HEK293T (cell line): ENCODE results near the gene CLSTN1.

Source experiments
- CTCF ChIA-PET: fragments of 350-600 bp; formaldehyde crosslinking; extraction: SDS; loops from one replicate; lab custom pipeline; 2021; ENCODE audit warnings: antibody characterized with exemption, inconsistent platforms; lab: Yijun Ruan, JAX
- POLR2A ChIA-PET: fragments of 350-600 bp; formaldehyde crosslinking; extraction: SDS; loops from one replicate; lab custom pipeline; 2020; ENCODE audit warnings: antibody characterized with exemption, inconsistent platforms; lab: Yijun Ruan, JAX
- DNase-seq: peaks from one replicate; pipeline ENCODE4 v3.0.0; 2012; ENCODE audit warnings: mixed read lengths; ENCODE audit errors: extremely low spot score
- ARNT ChIP-seq: fragments of 450-650 bp; IDR thresholded peaks from 2 replicates; pipeline ENCODE4 v1.6.1; 2017; ENCODE audit warnings: mild to moderate bottlenecking
- BHLHE40 ChIP-seq: fragments of 450-650 bp; IDR thresholded peaks from 2 replicates; pipeline ENCODE4 v1.6.1; 2016; ENCODE audit warnings: mild to moderate bottlenecking, moderate library complexity, borderline replicate concordance
- CTBP1 ChIP-seq: fragments of 450-650 bp; IDR thresholded peaks from 2 replicates; pipeline ENCODE4 v1.6.1; 2016; ENCODE audit warnings: borderline replicate concordance
- ELF4 ChIP-seq: fragments of 450-650 bp; IDR thresholded peaks from 2 replicates; pipeline ENCODE4 v1.6.1; 2017; ENCODE audit warnings: antibody characterized with exemption
- FOXA1 ChIP-seq: fragments of 450-650 bp; IDR thresholded peaks from 2 replicates; pipeline ENCODE4 v1.6.1; 2016; ENCODE audit warnings: mild to moderate bottlenecking
- FOXK2 ChIP-seq: fragments of 450-650 bp; IDR thresholded peaks from 2 replicates; pipeline ENCODE4 v1.6.1; 2016; ENCODE audit warnings: mild to moderate bottlenecking
- FOXM1 ChIP-seq: fragments of 450-650 bp; IDR thresholded peaks from 2 replicates; pipeline ENCODE4 v1.6.1; 2017; ENCODE audit warnings: mild to moderate bottlenecking, borderline replicate concordance
- HDGF ChIP-seq: fragments of 450-650 bp; IDR thresholded peaks from 2 replicates; pipeline ENCODE4 v1.6.1; 2017; ENCODE audit warnings: antibody characterized with exemption, borderline replicate concordance
- L3MBTL2 ChIP-seq: fragments of 450-650 bp; conservative IDR thresholded peaks from 2 replicates; pipeline ENCODE4 v1.6.1; 2016; ENCODE audit warnings: mild to moderate bottlenecking
- LEF1 ChIP-seq: fragments of 450-650 bp; IDR thresholded peaks from 2 replicates; pipeline ENCODE4 v1.6.1; 2017; ENCODE audit warnings: mild to moderate bottlenecking, borderline replicate concordance
- NFRKB ChIP-seq: fragments of 450-650 bp; IDR thresholded peaks from 2 replicates; pipeline ENCODE4 v1.6.1; 2016; ENCODE audit warnings: mild to moderate bottlenecking, moderate library complexity
- SP1 ChIP-seq: fragments of 450-650 bp; IDR thresholded peaks from 2 replicates; pipeline ENCODE4 v1.6.1; 2017
- SUZ12 ChIP-seq: fragments of 450-650 bp; IDR thresholded peaks from 2 replicates; pipeline ENCODE4 v1.6.1; 2016; ENCODE audit warnings: mild to moderate bottlenecking
- TARDBP ChIP-seq: fragments of 450-650 bp; IDR thresholded peaks from 2 replicates; pipeline ENCODE4 v1.6.1; 2016
- ZNF384 ChIP-seq: fragments of 450-650 bp; IDR thresholded peaks from 2 replicates; pipeline ENCODE4 v1.6.1; 2016
- TF ChIP-seq, protein P1 (sequence below): fragments of 450-650 bp; IDR thresholded peaks from 2 replicates; pipeline ENCODE4 v1.6.1; 2016

CLSTN1 gene

DNA sequence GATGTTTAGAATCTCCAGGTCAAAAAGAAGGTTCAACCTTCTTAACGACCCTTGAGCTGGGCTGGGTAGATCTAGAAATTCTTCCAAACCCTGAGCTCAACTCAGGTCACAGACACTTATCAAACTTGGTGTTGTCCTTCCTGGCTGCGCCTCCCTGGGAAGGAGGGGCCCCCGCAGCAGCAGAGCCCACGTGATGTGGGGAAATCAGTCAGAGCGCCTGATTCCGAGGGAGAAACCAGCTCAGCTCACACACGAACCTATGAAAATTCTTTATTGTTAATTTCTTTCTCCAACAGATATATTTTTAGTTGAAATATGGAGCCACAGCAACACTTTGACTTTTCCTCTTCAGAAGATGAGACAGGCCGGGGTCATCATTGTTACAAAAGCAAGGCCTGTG is 24.3 kb upstream of the CLSTN1 start:
- no peak for DNase-seq
- TF ChIP-seq SUZ12 (no peak), L3MBTL2 (no peak), TARDBP (no peak), CTBP1 (no peak), HDGF (no peak), FOXK2 (no peak), ELF4 (no peak), FOXM1 (no peak), NFRKB (no peak), ARNT (no peak), ZNF384 (no peak), LEF1 (no peak), FOXA1 (no peak), SP1 (no peak), BHLHE40 (no peak)
- TF ChIP-seq, protein P1, sequence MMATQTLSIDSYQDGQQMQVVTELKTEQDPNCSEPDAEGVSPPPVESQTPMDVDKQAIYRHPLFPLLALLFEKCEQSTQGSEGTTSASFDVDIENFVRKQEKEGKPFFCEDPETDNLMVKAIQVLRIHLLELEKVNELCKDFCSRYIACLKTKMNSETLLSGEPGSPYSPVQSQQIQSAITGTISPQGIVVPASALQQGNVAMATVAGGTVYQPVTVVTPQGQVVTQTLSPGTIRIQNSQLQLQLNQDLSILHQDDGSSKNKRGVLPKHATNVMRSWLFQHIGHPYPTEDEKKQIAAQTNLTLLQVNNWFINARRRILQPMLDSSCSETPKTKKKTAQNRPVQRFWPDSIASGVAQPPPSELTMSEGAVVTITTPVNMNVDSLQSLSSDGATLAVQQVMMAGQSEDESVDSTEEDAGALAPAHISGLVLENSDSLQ = no peak
- ChIA-PET CTCF (no interaction called here), POLR2A (no interaction called here)

DNA sequence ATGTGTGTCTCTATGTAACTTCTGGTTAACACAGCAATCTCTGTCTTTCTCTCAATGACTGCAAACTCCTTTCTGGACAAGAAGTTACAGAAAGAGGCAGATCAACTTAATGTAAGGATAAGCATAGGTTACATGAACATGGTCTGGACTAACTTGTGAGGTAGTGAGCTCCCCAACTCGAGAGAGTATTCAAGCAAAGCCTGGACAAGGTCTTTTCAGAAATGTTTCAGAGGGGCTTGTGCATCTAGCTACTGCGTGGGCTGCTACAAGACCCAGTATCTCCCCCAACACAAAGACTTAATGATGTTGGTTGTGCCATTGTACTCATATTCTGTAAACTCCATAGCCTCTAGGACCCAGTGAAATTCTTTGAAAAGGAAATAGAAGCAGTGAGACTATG is 23.5 kb upstream of the CLSTN1 start:
- DNase-seq = no peak
- CTCF ChIA-PET = interaction anchor here (0.6 kb wide), 1 partner anchor 71 kb away, joined by 3 read pairs; no protein-coding TSS in a partner anchor
- POLR2A ChIA-PET = no interaction called here
- TF ChIP-seq, protein P1 = no peak

DNA sequence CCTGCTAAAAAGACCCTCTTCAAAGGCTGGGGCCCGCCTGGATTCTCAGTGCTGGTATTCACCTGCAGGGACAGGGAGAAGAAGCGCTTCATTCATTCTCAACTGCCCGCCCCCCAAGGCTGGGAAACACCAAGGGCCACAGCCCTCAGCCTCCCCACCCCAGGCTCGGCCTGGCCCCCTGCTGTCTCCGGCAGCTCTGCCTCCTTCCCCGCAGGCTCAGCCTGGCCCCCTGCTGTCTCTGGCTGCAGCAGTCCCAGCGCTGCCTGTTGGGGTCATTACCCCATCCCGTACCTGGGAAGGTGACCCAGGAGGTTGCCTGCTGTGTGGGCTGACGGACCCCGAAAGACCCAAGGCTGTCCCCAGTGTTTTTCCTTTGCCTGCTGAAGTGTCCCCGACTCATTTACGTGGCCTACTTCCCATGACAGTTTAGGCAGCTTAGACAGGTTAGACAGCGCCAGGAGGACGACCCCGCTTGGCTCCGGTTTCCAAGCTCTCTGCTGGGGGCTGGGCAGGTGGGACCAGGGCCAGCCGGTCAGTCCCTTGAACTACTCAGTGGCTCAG is 22.9 kb upstream of the CLSTN1 start:
- TF ChIP-seq, protein P1 = no peak
- TF ChIP-seq ZNF384 (no peak), NFRKB (no peak), L3MBTL2 (no peak), BHLHE40 (no peak), SUZ12 (no peak), SP1 (no peak), TARDBP (no peak), CTBP1 (no peak), FOXM1 (no peak), FOXA1 (no peak), ARNT (no peak), HDGF (no peak), LEF1 (no peak), ELF4 (no peak), FOXK2 (no peak)
- CTCF ChIA-PET = interaction anchor here (0.6 kb wide), 1 partner anchor 71 kb away, joined by 3 read pairs; no protein-coding TSS in a partner anchor

DNA sequence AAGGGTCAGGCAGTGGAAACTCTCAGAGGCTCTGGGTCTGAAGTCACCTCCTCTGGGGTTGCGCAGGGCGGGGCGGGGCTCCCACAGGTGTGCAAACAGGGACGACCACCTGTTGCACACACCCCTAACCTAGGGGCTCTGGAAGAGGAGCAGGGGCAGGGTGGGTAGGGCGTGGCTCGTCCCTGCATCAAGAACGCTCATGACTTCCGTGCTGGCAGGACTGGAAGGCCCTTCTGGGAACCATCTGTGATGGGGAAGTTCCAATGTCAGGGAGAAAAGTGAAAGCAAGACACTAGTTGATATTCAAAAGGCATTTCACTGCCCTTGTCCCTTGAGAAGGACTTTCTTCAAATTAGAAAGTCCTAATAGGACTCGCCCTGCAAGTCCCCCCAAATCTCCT is 22.1 kb upstream of the CLSTN1 start:
- ChIA-PET CTCF (no interaction called here), POLR2A (no interaction called here)
- DNase-seq = no peak
- no peak for TF ChIP-seq TARDBP
- TF ChIP-seq ELF4 = no peak
- TF ChIP-seq CTBP1 = no peak
- TF ChIP-seq NFRKB = no peak
- TF ChIP-seq SP1 = no peak
- TF ChIP-seq, protein P1 = no peak
- TF ChIP-seq LEF1 = no peak
- no peak for TF ChIP-seq ZNF384
- TF ChIP-seq SUZ12 = no peak

More for the DNA sequence above, 22.9 kb upstream of the CLSTN1 start:
- DNase-seq = no peak
- POLR2A ChIA-PET = no interaction called here

DNA sequence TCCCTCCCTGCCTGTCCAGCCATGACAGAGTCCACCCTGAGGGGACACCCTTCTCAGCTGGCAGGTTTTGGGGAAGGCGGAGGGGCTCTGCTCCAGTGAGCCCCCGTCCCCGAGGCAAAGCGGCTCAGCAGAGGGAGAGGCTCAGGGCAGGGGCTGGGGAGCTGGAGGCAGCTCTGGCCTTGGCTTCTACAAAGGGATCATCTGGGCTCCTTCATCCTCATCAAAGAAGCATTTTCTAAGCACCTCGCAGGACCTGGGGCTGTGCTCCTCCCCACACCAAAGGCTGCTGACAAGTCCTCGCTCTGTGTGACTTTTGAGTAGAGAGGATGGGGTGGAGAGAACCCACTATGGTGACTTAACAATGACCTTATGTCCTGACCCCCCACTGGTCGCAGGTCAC is 21.0 kb upstream of the CLSTN1 start:
- POLR2A ChIA-PET = no interaction called here
- no peak for DNase-seq
- TF ChIP-seq BHLHE40 = no peak
- no peak for TF ChIP-seq FOXM1
- TF ChIP-seq NFRKB = no peak
- TF ChIP-seq L3MBTL2 = no peak
- no peak for TF ChIP-seq CTBP1
- TF ChIP-seq, protein P1 = no peak
- no peak for TF ChIP-seq TARDBP
- no peak for TF ChIP-seq ZNF384
- TF ChIP-seq HDGF = no peak
- TF ChIP-seq FOXA1 = no peak
- no peak for TF ChIP-seq FOXK2
- TF ChIP-seq SP1 = no peak
- no peak for TF ChIP-seq LEF1
- no peak for TF ChIP-seq ARNT
- no peak for TF ChIP-seq ELF4
- TF ChIP-seq SUZ12 = no peak
- CTCF ChIA-PET = interaction anchor here (0.6 kb wide), 1 partner anchor 269 kb away, joined by 3 read pairs; no protein-coding TSS in a partner anchor
